ENCODE measurements around the gene PVALB. TPM values are rescaled to one million over a fixed set of nuclear protein-coding genes. Genes with fewer than 3 reads are reported as not detected.

Gene PVALB
- total RNA-seq, 1 experiment from 2014 or later: not detected

GRCh38 chr22:36769541-36770512, 47.0 kb downstream of the PVALB start:
- DNase-seq: peak; percentile 17
- H3K9me3 ChIP-seq (ENCODE audit: low read length): no peaks in the 10 kb centered on the region
- 0 out of 2 replicates have a peak, but pooled peaks cover 3% of the 10 kb centered on the region for H4K20me1 ChIP-seq (ENCODE audit: insufficient read depth, low read depth, low read length)
- H3K4me3 ChIP-seq (ENCODE audit: low read length): no peak overlapping the region
- peaks cover 2% of the 10 kb centered on the region for H3K4me1 ChIP-seq (ENCODE audit: low read length)
- no peaks in the 10 kb centered on the region for H3K36me3 ChIP-seq (ENCODE audit: insufficient read depth, low read length)
- no peaks in the 10 kb centered on the region for H3K27me3 ChIP-seq (ENCODE audit: low read length)
- no peak overlapping the region for H3K27ac ChIP-seq (ENCODE audit: low read length)
- no peak overlapping the region for H3K4me2 ChIP-seq (ENCODE audit: low read depth, low read length, poor library complexity, severe bottlenecking)
- H2AFZ ChIP-seq (ENCODE audit: low read length): no peak overlapping the region
- no peak overlapping the region for H3K9ac ChIP-seq (ENCODE audit: low read length)
- H3K9me2 ChIP-seq (replicated peaks; ENCODE audit: insufficient read depth, low read length): no peaks in the 10 kb centered on the region
- H3K79me2 ChIP-seq (ENCODE audit: low read length): 0 out of 2 replicates have a peak, but pooled peaks cover under 1% of the 10 kb centered on the region

- Histone ChIP-seq H3K4me2 (ENCODE audit: low read depth, low read length, poor library complexity, severe bottlenecking) (no peak overlapping the region), H3K79me2 (ENCODE audit: low read length) (no peaks in the 10 kb centered on the region), H3K27ac (ENCODE audit: low read length) (no peak overlapping the region), H3K4me1 (ENCODE audit: low read length) (no peaks in the 10 kb centered on the region), H3K9me2 (replicated peaks; ENCODE audit: insufficient read depth, low read length) (no peaks in the 10 kb centered on the region), H4K20me1 (ENCODE audit: insufficient read depth, low read depth, low read length) (0 out of 2 replicates have a peak, but pooled peaks cover 3% of the 10 kb centered on the region), H3K27me3 (ENCODE audit: low read length) (no peaks in the 10 kb centered on the region), H3K9me3 (ENCODE audit: low read length) (no peaks in the 10 kb centered on the region), H3K9ac (ENCODE audit: low read length) (no peak overlapping the region), H2AFZ (ENCODE audit: low read length) (no peak overlapping the region), H3K36me3 (ENCODE audit: insufficient read depth, low read length) (no peaks in the 10 kb centered on the region), H3K4me3 (ENCODE audit: low read length) (no peak overlapping the region)
- DNase-seq: peak; percentile 27
Observed at GRCh38 chr22:36768616-36769015, 48.2 kb downstream of the PVALB start.

GRCh38 chr22:36768141-36768540, 48.7 kb downstream of the PVALB start:
- H3K79me2 ChIP-seq (ENCODE audit: low read length): no peaks in the 10 kb centered on the region

GRCh38 chr22:36767035-36767775, 49.6 kb downstream of the PVALB start:
- H3K9me2 ChIP-seq (replicated peaks; ENCODE audit: insufficient read depth, low read length): no peaks in the 10 kb centered on the region
- H3K4me2 ChIP-seq (ENCODE audit: low read depth, low read length, poor library complexity, severe bottlenecking): no peak overlapping the region
- H3K4me1 ChIP-seq (ENCODE audit: low read length): no peaks in the 10 kb centered on the region
- H3K79me2 ChIP-seq (ENCODE audit: low read length): no peaks in the 10 kb centered on the region
- no peak overlapping the region for H3K4me3 ChIP-seq (ENCODE audit: low read length)
- DNase-seq: no peak
- H3K27me3 ChIP-seq (ENCODE audit: low read length): no peaks in the 10 kb centered on the region
- H2AFZ ChIP-seq (ENCODE audit: low read length): no peak overlapping the region
- H4K20me1 ChIP-seq (ENCODE audit: insufficient read depth, low read depth, low read length): 0 out of 2 replicates have a peak, but pooled peaks cover 3% of the 10 kb centered on the region
- H3K9ac ChIP-seq (ENCODE audit: low read length): no peak overlapping the region
- H3K9me3 ChIP-seq (ENCODE audit: low read length): no peaks in the 10 kb centered on the region
- H3K27ac ChIP-seq (ENCODE audit: low read length): no peak overlapping the region
- H3K36me3 ChIP-seq (ENCODE audit: insufficient read depth, low read length): no peaks in the 10 kb centered on the region

More at GRCh38 chr22:36768141-36768540, 48.7 kb downstream of the PVALB start:
- H4K20me1 ChIP-seq (ENCODE audit: insufficient read depth, low read depth, low read length): 0 out of 2 replicates have a peak, but pooled peaks cover 3% of the 10 kb centered on the region
- H3K27me3 ChIP-seq (ENCODE audit: low read length): no peaks in the 10 kb centered on the region
- H2AFZ ChIP-seq (ENCODE audit: low read length): no peak overlapping the region
- no peaks in the 10 kb centered on the region for H3K9me3 ChIP-seq (ENCODE audit: low read length)
- H3K9me2 ChIP-seq (replicated peaks; ENCODE audit: insufficient read depth, low read length): no peaks in the 10 kb centered on the region
- H3K4me1 ChIP-seq (ENCODE audit: low read length): no peaks in the 10 kb centered on the region
- no peaks in the 10 kb centered on the region for H3K36me3 ChIP-seq (ENCODE audit: insufficient read depth, low read length)
- no peak overlapping the region for H3K27ac ChIP-seq (ENCODE audit: low read length)
- H3K4me2 ChIP-seq (ENCODE audit: low read depth, low read length, poor library complexity, severe bottlenecking): no peak overlapping the region
- no peak overlapping the region for H3K4me3 ChIP-seq (ENCODE audit: low read length)
- H3K9ac ChIP-seq (ENCODE audit: low read length): no peak overlapping the region
- peak; percentile 12 for DNase-seq

- Histone ChIP-seq H3K4me3 (ENCODE audit: low read length) (no peak overlapping the region), H3K79me2 (ENCODE audit: low read length) (no peaks in the 10 kb centered on the region), H3K27me3 (ENCODE audit: low read length) (no peaks in the 10 kb centered on the region), H3K36me3 (ENCODE audit: insufficient read depth, low read length) (no peaks in the 10 kb centered on the region), H3K9me2 (replicated peaks; ENCODE audit: insufficient read depth, low read length) (no peaks in the 10 kb centered on the region), H3K9ac (ENCODE audit: low read length) (no peak overlapping the region), H3K4me2 (ENCODE audit: low read depth, low read length, poor library complexity, severe bottlenecking) (no peak overlapping the region), H4K20me1 (ENCODE audit: insufficient read depth, low read depth, low read length) (no peaks in the 10 kb centered on the region), H3K4me1 (ENCODE audit: low read length) (no peaks in the 10 kb centered on the region), H2AFZ (ENCODE audit: low read length) (no peak overlapping the region), H3K27ac (ENCODE audit: low read length) (no peak overlapping the region), H3K9me3 (ENCODE audit: low read length) (no peaks in the 10 kb centered on the region)
- peak; percentile 36 for DNase-seq
Observed at GRCh38 chr22:36765943-36766450, 50.8 kb downstream of the PVALB start.

- H3K9me3 ChIP-seq (ENCODE audit: low read length): no peaks in the 10 kb centered on the region
- no peak overlapping the region for H3K9ac ChIP-seq (ENCODE audit: low read length)
- H3K4me1 ChIP-seq (ENCODE audit: low read length): no peaks in the 10 kb centered on the region
- no peak overlapping the region for H2AFZ ChIP-seq (ENCODE audit: low read length)
- no peaks in the 10 kb centered on the region for H3K9me2 ChIP-seq (replicated peaks; ENCODE audit: insufficient read depth, low read length)
- DNase-seq: peak; percentile 25
- no peak overlapping the region for H3K27ac ChIP-seq (ENCODE audit: low read length)
- H3K4me3 ChIP-seq (ENCODE audit: low read length): no peak overlapping the region
- H3K27me3 ChIP-seq (ENCODE audit: low read length): no peaks in the 10 kb centered on the region
- no peak overlapping the region for H3K4me2 ChIP-seq (ENCODE audit: low read depth, low read length, poor library complexity, severe bottlenecking)
- no peaks in the 10 kb centered on the region for H3K36me3 ChIP-seq (ENCODE audit: insufficient read depth, low read length)
- no peaks in the 10 kb centered on the region for H3K79me2 ChIP-seq (ENCODE audit: low read length)
- H4K20me1 ChIP-seq (ENCODE audit: insufficient read depth, low read depth, low read length): no peaks in the 10 kb centered on the region
Observed at GRCh38 chr22:36765131-36765942, 51.5 kb downstream of the PVALB start.

- no peak overlapping the region for H3K27ac ChIP-seq (ENCODE audit: low read length)
Observed at GRCh38 chr22:36764641-36765040, 52.2 kb downstream of the PVALB start.

More at GRCh38 chr22:36764641-36765040, 52.2 kb downstream of the PVALB start:
- Histone ChIP-seq H3K4me1 (ENCODE audit: low read length) (no peaks in the 10 kb centered on the region), H3K9ac (ENCODE audit: low read length) (no peak overlapping the region), H3K9me3 (ENCODE audit: low read length) (no peaks in the 10 kb centered on the region), H3K79me2 (ENCODE audit: low read length) (no peaks in the 10 kb centered on the region), H2AFZ (ENCODE audit: low read length) (no peak overlapping the region), H3K36me3 (ENCODE audit: insufficient read depth, low read length) (no peaks in the 10 kb centered on the region), H4K20me1 (ENCODE audit: insufficient read depth, low read depth, low read length) (no peaks in the 10 kb centered on the region), H3K27me3 (ENCODE audit: low read length) (no peaks in the 10 kb centered on the region), H3K4me2 (ENCODE audit: low read depth, low read length, poor library complexity, severe bottlenecking) (no peak overlapping the region), H3K4me3 (ENCODE audit: low read length) (no peak overlapping the region), H3K9me2 (replicated peaks; ENCODE audit: insufficient read depth, low read length) (no peaks in the 10 kb centered on the region)
- no peak for DNase-seq

All from Karpas-422 (cell line).